ENCODE data around the gene SERPINB6. TPM values are rescaled to one million over a fixed set of nuclear protein-coding genes. Genes with fewer than 3 reads are reported as not detected.
A peak's percentile ranks its signal among the peaks of the same experiment; 100 is the strongest.

Gene SERPINB6
- total RNA-seq (10 to 100 TPM; 24.0 to 31.2 TPM), polyA plus RNA-seq (10 to 100 TPM; 32.3 to 32.4 TPM)

DNA sequence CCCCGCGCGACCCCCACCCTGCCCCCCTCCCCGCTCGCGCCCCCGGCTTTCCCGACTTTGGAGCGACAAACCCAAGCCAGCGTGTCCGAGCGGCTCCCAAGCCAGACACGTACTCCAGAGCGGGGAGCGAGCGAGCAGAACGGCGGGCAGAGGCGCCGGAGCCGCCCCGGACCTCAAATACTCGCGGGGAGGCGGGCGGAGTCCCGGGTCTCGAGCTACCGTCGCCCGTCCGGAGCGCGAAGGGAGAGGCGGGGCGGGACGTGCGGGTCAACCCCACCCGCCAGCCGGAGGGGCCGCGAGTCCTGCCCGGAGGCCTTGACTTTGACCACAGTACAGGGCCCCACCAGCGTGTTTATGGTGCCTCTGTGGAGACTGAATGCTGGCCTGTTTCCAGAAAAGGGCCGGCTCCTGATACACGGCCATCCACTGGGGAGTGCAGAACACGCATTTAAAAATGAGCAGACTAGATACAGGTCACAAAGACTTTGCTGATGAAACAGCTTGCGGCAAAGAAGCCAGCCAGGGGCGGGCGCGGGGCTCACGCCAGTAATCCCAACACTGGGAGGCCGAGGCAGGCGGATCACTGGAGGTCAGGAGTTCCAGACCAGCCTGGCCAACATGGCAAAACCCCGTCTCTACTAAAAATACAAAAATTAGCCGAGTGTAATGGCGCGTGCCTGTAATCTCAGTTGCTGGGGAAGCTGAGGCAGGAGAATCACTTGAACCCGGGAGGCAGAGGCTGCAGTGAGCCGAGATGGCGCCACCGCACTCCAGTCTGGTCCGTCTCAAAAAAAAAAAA lies at the start of gene SERPINB6:
TSS of gene SERPINB6 (minus strand) at position 148 of the 799 bp plus-strand sequence. CDS start 12,235 bp downstream, outside the sequence.
- WGBS = 5% methylated on average over 63 of the region's 63 CpGs
- H3K9ac ChIP-seq (ENCODE audit: low read depth in 1 of 2, low read length in 2 of 2) = peak within 1 kb of the TSS; percentile 54 to 60
- H3K27me3 ChIP-seq (ENCODE audit: control insufficient read depth in 4 of 4, insufficient read depth in 4 of 4, low read length in 3 of 4) = no peaks in the 10 kb centered on the region
- H3K36me3 ChIP-seq (ENCODE audit: control insufficient read depth in 4 of 4, insufficient read depth in 3 of 4, low read depth in 1 of 4, low read length in 3 of 4) = no peaks in the 10 kb centered on the region
- H3K4me1 ChIP-seq (ENCODE audit: control insufficient read depth in 4 of 4, insufficient read depth in 4 of 4, low read length in 3 of 4) = peaks cover 3 to 19% (median 7%) of the 10 kb centered on the region in 4 donors
- DNase-seq (ENCODE audit: low spot score) = peak; percentile 71
- peak within 1 kb of the TSS; percentile 69 to 98 (median 71) for H3K4me3 ChIP-seq (ENCODE audit: low read depth in 1 of 3, low read length in 3 of 3)
- peak within 1 kb of the TSS; percentile 92 to 95 for H3K27ac ChIP-seq (ENCODE audit: low read depth in 1 of 2, low read length in 2 of 2)
- TF ChIP-seq HNF4G (IDR thresholded peaks at IDR 0.05) (peak; percentile 46), FOXA1 (IDR thresholded peaks at IDR 0.05) (no peak), SP1 (IDR thresholded peaks at IDR 0.05) (peak; percentile 42), YY1 (IDR thresholded peaks at IDR 0.05) (no peak), GABPA (IDR thresholded peaks at IDR 0.05 in 1 of 2, conservative IDR thresholded peaks at IDR 0.05 in 1 of 2) (no peak), RXRA (IDR thresholded peaks at IDR 0.05) (peak; percentile 41 to 51), RAD21 (IDR thresholded peaks at IDR 0.05) (peak in 1 of 2 donors; percentile 19), TAF1 (conservative IDR thresholded peaks at IDR 0.05) (peak; percentile 64), JUND (IDR thresholded peaks at IDR 0.05) (no peak), HNF4A (conservative IDR thresholded peaks at IDR 0.05) (peak in 1 of 2 donors; percentile 45), NR2F2 (IDR thresholded peaks at IDR 0.05) (peak; percentile 70), FOXA2 (IDR thresholded peaks at IDR 0.05) (no peak), EGR1 (IDR thresholded peaks at IDR 0.05; ENCODE audit: low read depth in 2 of 2) (no peak)
- TF ChIP-seq, protein P1, sequence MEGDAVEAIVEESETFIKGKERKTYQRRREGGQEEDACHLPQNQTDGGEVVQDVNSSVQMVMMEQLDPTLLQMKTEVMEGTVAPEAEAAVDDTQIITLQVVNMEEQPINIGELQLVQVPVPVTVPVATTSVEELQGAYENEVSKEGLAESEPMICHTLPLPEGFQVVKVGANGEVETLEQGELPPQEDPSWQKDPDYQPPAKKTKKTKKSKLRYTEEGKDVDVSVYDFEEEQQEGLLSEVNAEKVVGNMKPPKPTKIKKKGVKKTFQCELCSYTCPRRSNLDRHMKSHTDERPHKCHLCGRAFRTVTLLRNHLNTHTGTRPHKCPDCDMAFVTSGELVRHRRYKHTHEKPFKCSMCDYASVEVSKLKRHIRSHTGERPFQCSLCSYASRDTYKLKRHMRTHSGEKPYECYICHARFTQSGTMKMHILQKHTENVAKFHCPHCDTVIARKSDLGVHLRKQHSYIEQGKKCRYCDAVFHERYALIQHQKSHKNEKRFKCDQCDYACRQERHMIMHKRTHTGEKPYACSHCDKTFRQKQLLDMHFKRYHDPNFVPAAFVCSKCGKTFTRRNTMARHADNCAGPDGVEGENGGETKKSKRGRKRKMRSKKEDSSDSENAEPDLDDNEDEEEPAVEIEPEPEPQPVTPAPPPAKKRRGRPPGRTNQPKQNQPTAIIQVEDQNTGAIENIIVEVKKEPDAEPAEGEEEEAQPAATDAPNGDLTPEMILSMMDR (IDR thresholded peaks at IDR 0.05; ENCODE audit: low read depth, low read length, missing input control) = no peak
- TF ChIP-seq, protein P2, sequence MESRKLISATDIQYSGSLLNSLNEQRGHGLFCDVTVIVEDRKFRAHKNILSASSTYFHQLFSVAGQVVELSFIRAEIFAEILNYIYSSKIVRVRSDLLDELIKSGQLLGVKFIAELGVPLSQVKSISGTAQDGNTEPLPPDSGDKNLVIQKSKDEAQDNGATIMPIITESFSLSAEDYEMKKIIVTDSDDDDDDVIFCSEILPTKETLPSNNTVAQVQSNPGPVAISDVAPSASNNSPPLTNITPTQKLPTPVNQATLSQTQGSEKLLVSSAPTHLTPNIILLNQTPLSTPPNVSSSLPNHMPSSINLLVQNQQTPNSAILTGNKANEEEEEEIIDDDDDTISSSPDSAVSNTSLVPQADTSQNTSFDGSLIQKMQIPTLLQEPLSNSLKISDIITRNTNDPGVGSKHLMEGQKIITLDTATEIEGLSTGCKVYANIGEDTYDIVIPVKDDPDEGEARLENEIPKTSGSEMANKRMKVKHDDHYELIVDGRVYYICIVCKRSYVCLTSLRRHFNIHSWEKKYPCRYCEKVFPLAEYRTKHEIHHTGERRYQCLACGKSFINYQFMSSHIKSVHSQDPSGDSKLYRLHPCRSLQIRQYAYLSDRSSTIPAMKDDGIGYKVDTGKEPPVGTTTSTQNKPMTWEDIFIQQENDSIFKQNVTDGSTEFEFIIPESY (IDR thresholded peaks at IDR 0.05) = no peak
- TF ChIP-seq, protein P3, sequence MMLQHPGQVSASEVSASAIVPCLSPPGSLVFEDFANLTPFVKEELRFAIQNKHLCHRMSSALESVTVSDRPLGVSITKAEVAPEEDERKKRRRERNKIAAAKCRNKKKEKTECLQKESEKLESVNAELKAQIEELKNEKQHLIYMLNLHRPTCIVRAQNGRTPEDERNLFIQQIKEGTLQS (IDR thresholded peaks at IDR 0.05) = peak; percentile 45
- TF ChIP-seq, protein P4, sequence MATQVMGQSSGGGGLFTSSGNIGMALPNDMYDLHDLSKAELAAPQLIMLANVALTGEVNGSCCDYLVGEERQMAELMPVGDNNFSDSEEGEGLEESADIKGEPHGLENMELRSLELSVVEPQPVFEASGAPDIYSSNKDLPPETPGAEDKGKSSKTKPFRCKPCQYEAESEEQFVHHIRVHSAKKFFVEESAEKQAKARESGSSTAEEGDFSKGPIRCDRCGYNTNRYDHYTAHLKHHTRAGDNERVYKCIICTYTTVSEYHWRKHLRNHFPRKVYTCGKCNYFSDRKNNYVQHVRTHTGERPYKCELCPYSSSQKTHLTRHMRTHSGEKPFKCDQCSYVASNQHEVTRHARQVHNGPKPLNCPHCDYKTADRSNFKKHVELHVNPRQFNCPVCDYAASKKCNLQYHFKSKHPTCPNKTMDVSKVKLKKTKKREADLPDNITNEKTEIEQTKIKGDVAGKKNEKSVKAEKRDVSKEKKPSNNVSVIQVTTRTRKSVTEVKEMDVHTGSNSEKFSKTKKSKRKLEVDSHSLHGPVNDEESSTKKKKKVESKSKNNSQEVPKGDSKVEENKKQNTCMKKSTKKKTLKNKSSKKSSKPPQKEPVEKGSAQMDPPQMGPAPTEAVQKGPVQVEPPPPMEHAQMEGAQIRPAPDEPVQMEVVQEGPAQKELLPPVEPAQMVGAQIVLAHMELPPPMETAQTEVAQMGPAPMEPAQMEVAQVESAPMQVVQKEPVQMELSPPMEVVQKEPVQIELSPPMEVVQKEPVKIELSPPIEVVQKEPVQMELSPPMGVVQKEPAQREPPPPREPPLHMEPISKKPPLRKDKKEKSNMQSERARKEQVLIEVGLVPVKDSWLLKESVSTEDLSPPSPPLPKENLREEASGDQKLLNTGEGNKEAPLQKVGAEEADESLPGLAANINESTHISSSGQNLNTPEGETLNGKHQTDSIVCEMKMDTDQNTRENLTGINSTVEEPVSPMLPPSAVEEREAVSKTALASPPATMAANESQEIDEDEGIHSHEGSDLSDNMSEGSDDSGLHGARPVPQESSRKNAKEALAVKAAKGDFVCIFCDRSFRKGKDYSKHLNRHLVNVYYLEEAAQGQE (IDR thresholded peaks at IDR 0.05) = no peak
- TF ChIP-seq, protein P5, sequence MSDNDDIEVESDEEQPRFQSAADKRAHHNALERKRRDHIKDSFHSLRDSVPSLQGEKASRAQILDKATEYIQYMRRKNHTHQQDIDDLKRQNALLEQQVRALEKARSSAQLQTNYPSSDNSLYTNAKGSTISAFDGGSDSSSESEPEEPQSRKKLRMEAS (IDR thresholded peaks at IDR 0.05) = peak; percentile 49
- H3K9me3 ChIP-seq (ENCODE audit: control insufficient read depth in 4 of 4, low read length in 3 of 4) = no peaks in the 10 kb centered on the region
